ENCODE results near the gene INSIG1.

The INSIG1 gene

DNA sequence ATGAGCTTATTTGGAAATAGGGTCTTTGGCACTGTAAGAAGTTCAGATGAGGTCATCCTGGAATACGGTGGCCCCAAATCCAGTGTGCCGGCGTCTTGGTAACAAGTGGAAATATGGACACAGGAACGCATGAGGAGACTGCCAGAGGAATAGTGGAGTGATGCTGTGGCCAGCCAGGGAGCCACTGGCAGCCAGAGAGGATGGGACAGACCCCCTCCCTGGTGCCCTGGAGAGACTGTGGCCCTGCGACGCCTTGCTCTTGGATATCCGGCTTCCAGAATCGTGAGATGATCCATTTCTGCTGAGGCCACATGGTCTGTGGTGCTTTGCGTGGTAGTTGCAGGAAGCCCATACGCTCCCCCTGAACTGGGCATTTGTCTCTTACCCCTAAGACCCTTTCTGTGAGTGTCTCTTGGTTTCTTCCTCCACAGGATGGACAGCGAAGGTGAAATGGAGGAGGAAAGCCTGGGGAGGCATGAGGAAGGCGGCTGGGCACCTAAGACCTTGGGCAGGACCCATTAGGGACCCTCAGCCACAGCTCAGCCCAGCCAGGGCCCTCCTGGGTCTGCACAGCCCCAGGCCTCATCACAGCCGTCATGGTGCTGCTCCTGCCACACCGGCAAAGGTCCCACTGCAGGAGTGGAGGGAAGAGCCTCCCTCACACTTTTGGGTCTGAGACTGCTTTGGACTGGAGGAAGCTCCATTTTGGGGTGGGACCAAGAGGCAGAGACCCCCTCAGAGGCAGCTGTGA lies 53.6 kb downstream of the INSIG1 start:
- no peak for DNase-seq (ENCODE audit: low spot score)

DNA sequence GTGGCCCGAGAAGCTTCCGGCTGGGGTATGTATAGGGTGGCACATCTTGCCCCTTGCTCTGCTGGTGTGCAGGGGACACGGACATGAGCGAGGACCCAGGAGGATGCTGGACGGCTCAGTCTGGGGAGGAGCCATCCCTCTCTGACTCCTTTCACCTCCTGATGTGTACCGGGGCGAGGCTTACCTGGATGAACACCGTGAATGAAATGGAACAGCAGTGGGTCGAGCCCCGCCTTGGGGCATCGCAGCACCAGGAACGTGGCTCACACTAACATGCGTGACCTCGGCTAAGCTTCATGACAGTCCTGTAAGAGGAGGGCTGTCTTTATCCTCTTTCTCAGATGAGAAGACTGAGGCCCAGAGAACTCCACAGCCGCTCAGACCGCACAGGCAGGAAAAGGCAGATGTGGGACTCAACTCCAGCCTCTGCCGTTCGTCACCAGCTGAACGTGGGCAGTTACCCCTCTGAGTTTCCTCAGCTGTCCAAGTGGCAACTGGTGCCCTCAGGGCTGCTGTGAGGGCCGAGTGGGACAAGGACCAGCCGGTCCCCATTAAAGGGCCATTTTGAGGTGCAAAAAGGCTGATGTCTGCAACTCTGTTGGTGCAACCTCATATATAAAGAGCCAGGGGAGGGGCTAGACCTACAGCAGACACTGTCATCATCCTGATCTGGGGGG lies 54.5 kb downstream of the INSIG1 start:
- no peak for DNase-seq (ENCODE audit: low spot score)

DNA sequence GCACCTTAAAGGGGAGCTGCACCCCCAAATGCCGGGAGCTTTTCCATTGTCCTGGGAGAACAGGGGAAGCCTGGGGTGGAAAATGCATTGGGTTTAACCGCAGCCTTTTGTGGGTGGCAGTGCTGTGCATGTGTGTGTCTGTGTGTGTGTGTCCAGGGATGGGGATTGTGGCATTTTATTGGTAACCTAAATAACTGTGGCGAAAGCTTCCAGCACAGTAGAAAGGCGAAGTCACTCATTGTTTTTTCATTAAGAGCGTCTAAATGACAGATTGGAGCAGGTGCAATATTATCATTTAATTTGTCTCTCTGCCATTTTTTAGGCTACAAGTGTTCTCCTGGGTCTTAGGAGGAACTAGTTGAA lies 55.1 kb downstream of the INSIG1 start:
- no peak for DNase-seq (ENCODE audit: low spot score)

DNA sequence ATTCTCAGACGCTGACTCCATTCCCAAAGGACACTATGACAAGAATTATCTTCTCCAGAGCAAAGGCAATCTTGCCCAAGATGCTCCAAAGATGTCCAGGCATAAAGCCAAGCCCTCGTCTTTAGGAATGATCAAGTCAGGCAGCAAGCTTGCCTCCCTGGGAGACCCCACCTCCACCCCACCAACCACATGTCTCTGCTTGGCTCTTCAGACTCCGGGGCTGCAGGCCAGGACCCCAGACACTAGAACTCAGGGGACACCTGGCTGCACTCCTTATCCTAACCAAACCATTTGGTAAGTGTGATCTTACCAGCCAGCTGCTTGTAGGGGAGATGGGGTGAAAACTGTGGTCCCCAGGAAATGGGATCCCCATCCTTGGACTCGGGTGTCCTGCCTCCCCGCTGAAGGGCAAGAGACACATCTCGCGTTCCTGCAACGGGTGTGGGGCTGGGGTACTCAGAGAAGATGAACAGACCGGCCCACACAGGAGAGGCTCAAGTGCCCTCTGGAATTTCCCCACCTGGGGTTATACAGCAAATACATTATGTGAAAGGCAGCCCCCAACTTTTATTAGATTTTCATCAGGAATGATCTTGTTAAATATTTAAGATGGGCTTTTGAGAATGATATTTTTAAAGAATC lies 55.7 kb downstream of the INSIG1 start:
- no peak for DNase-seq (ENCODE audit: low spot score)

DNA sequence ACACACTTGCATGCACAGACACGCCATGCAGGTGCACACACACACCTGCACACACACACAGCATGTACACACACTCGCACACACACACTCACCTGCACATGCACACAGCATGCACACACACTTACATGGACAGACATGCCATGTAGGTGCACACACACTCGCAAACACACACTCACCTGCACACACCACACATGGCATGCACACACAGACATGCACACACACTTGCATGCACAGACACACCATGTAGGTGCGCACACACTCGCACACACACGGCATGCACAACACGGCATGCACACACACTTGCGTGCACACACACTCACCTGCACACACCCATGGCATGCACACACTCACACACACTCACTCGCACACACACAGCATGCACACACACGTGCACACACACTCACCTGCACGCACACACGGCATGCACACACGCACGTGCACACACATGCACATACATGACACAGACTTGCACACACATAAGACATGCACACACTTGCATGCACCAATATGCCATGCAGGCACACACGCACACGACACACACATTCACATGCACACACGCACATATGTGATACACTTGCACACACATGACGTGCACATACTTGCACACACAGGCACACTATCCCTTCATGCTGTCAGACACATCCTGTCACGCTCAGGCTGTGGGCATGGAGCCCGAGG lies 56.8 kb downstream of the INSIG1 start:
- DNase-seq (ENCODE audit: low spot score) = no peak

DNA sequence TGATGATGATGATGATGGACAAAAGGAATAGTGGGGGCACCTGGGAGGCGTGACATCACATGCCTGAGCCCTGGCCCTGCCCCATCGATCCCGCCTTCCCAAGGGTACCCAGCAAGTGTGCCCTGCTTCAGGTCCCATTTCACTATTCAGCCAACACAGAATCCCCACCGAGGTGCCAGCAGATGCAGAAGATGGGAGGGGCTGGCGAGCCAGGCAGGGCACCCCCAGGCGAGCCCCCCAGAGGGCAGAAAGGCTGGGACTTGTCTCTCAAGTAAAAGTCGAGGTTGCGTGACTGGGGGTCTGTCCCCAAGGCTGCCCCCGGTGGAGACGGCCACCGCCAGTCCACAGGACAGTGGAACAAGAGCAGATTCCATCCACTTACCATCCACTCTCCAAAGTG lies 57.5 kb downstream of the INSIG1 start:
- DNase-seq (ENCODE audit: low spot score) = no peak

DNA sequence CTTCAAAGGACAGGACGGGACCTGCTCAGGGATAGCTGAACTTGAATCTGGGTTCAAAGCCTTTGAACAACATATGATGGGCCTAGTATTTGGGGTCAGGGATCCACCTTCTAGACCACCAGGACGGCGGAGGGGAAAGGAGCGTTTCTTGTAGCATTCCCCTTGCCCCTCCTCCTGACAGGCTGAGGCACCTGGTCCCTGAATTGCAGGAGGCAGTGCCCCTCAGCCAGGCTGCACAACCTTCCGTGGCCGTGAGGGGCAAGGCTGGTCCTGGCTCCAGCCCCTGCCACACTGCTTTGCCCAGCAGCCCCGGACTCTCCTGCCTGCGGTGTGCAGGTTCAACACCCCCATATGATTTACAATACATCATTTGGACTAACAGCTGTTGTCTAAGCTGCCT lies 58.1 kb downstream of the INSIG1 start:
- no peak for DNase-seq (ENCODE audit: low spot score)

DNA sequence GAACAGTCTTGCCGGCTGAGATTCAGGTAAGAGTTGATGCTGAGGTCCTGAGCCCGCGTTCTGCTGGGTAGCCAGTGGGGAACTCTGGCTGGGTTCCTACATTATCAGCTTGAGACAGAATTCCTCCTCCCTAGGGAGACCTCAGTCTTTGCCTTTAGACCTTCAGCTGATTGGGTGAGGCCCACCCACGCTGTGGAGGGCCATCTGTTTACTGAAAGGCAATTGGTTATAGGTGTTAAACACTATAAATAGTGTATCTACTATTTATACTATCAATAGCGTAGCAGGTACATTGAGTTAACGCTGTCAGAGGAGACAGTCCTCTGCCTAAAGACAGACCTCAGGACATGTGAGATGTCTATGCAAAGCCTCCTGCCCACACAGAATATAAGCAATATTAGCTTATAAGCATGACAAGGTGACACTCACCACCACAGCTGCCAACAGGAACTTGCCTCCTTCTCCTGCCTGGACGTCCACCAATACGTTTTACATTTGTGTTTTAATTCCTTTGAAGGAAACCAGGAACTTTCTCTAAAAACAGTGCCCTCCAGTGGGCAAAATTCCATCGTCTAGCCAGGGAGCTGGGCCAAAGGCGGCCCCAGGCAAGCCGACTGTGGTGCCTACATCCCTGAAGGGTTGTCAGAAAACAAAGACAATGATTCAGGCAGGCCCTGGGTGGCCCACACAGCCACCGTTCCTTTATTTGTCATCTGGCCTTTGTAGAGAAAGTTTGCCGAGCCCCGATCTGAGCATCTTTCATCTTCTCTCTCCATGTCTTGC lies 58.8 kb downstream of the INSIG1 start:
- DNase-seq (ENCODE audit: low spot score) = no peak

DNA sequence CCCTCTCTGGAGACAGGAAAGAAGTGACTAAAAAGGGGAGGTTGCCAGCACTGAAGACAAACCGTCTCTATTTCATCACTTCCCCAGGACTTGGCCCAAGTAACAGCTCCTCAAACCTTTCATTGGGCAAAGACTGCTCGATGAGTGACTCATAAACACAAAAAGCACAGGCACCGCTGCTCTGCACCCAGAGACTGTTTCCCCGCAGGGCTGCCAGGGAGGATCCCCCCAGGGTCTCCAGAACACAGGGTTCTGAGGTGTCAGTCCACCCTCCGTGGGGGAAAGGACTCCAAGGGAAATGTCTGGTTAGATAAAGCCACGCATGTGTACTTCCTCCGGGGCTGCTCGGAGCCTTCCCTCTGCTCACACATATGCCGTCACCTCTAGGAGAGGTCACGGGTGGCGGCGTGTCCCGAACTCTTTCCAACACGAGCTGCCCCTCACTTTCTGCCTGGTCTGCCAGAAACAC lies 59.9 kb downstream of the INSIG1 start:
- no peak for DNase-seq (ENCODE audit: low spot score)

DNA sequence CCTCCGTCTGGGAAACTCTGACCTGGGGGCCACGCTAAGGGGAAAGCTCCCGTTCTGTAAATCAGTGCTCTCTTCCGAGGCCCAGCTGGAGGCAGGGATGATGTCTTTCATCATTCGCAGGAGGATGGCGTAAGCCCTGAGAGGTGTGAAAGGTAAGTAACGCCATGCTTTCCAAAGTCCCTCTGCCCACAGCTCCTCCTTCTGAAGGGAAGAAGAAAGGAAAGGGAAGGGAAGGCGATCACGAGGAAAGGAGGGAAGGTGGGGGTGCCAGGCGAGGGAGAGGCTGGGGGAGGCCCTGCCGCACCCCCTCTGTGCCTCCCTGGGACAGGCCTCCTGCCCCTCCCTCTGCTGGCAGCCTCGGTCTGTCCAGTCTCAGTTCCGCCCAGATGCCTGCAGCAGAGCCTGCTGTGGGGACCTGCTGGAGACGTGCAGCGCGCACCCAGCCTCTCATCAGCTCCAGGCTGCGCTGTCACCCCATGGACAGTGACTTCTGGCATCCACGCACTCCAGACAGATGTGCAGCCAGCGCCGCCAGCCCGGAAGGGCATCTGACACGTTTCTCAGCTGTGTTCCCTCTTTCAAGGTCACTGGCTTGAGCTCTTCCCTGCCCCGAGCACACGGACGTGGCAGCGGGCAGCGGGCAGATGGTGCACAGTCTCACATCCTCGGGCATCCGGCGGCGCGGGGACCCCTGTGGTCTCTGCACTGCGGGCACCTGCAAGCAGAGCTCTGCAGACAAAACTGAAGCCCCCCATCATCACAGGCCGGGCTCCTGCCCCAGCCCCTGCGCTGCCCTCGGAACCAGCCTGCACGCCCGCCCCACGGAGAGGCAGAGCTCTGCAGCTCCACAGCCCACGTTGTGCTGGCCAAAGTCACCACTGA lies 60.6 kb downstream of the INSIG1 start:
- DNase-seq (ENCODE audit: low spot score) = no peak

DNA sequence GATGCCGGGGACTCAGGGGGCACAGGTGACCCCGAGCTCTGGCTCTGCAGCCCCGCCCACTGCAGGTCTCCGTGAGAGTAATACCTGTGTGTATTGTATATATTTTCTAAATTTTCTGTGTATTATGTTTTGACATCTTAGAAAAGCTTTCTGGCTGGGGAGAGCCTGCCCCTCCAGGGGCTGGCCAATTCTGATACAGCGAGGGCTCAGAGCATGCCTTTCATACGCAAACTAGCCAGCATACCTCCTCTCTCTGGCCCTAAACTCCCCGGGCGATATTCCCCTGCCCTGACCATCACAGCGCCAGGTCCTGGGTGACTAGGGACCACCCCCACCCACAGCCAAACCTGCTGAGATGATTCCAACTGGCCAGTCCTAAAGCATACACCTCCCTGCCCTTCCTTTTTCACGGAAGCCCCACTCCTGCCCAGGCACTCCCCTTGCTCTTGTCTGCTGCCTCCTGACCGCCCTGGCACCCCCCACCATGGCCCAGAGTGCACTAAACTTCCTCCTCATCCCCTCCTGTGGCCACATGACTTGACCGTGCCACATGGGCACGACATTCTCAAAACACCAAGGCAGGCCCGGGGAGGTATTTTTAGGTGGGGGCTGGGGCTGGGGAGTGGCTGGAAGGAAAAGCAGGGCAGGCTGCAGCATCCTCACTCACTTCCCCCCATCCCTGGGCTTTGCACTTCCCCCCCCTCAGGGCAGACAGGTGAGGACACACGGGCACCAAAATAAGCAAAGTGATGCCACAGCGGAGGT lies 61.5 kb downstream of the INSIG1 start:
- DNase-seq (ENCODE audit: low spot score) = no peak
